Tibial artery (tissue), 4 donors: ENCODE results near the gene FAAH.

Experiments used
- DNase-seq, 2 donors: peaks; one replicate each; pipeline ENCODE4 v3.0.0-alpha.2; 2019
- H3K27ac ChIP-seq, 2 donors: fragments of 200-600 bp; sonication (generic) in 1 of 2; 1 replicate in 1 of 2; 2 replicates in 1 of 2; pipeline ENCODE4 v1.5.1; 2018 to 2019; ENCODE audit warnings: mild to moderate bottlenecking in 1 of 2
- H3K27me3 ChIP-seq, 2 donors: fragments of 200-600 bp; sonication (generic) in 1 of 2; one replicate each; pipeline versions ENCODE4 v1.5.1 to v1.6.0; 2016 to 2019
- H3K36me3 ChIP-seq, 3 donors: fragments of 200-600 bp; sonication (generic) in 2 of 3; one replicate each; pipeline ENCODE4 v1.5.1; 2016 to 2019; ENCODE audit warnings: mild to moderate bottlenecking in 2 of 3
- H3K4me1 ChIP-seq, 4 donors: fragments of 200-600 bp; sonication (generic) in 2 of 4; 1 replicate in 3 of 4; 2 replicates in 1 of 4; pipeline ENCODE4 v1.5.1; 2016 to 2019
- H3K4me3 ChIP-seq, 2 donors: fragments of 200-600 bp; sonication (generic) in 1 of 2; 1 replicate in 1 of 2; 2 replicates in 1 of 2; pipeline ENCODE4 v1.5.1; 2018 to 2019; ENCODE audit warnings: mild to moderate bottlenecking in 2 of 2
- H3K9me3 ChIP-seq, 3 donors: fragments of 200-600 bp; sonication (generic) in 1 of 3; one replicate each; pipeline ENCODE4 v1.5.1; 2016 to 2019
- CTCF ChIP-seq, 2 experiments: fragments of 200-600 bp in 1 of 2; fragments of 450-650 bp in 1 of 2; IDR thresholded peaks; one replicate each; pipeline ENCODE4 v1.5.1; 2017 to 2019; ENCODE audit warnings: antibody characterized with exemption in 2 of 2, mild to moderate bottlenecking in 1 of 2, moderate library complexity in 1 of 2
- intact Hi-C: fragments of 100-400 bp; cut with DNase I; formaldehyde crosslinking; loops from one replicate; pipeline ENCODE4 v1.15.0; 2023; ENCODE audit warnings: low total_unique reads

FAAH gene

DNA sequence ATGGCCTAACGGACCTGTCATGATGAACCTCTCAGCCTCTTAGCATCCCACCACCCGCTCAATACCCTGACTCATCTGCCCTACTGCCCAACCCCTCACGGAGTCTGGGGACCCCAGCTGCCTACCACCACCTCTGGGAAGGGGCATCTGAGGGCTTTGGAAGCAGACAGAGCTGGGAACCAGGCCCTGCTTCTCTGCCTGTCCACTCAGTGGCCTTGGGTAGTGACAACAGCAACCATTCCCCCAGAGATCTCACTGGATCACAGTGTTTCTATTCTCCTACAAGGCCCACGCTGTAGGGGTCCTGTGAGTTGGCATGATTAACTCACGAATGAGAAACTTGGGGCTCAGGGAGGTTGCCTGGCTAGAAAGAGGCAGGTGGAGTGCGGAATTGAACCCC, 63.1 kb downstream of the FAAH start:
- Histone ChIP-seq H3K27me3 (peaks cover 0 to 53% of the 10 kb centered on the region in 2 donors), H3K36me3 (no peaks in the 10 kb centered on the region), H3K9me3 (no peaks in the 10 kb centered on the region), H3K4me1 (no peaks in the 10 kb centered on the region), H3K27ac (no peak overlapping the region), H3K4me3 (no peak overlapping the region)
- DNase-seq: no peak
- intact Hi-C loops: no loop called here
- TF ChIP-seq CTCF (IDR thresholded peaks at IDR 0.05): no peak

GRCh38 chr1:46458190-46458589, 64.1 kb downstream of the FAAH start:
- intact Hi-C loops: no loop called here
- H3K4me3 ChIP-seq: no peak overlapping the region
- H3K4me1 ChIP-seq: no peaks in the 10 kb centered on the region
- TF ChIP-seq CTCF (IDR thresholded peaks at IDR 0.05): no peak
- no peaks in the 10 kb centered on the region for H3K9me3 ChIP-seq
- H3K36me3 ChIP-seq: no peaks in the 10 kb centered on the region
- H3K27me3 ChIP-seq: peaks cover 0 to 43% of the 10 kb centered on the region in 2 donors
- no peak overlapping the region for H3K27ac ChIP-seq
- no peak for DNase-seq

GRCh38 chr1:46458846-46459245, 64.7 kb downstream of the FAAH start:
- no peak for TF ChIP-seq CTCF (IDR thresholded peaks at IDR 0.05)
- H3K27me3 ChIP-seq: peaks cover 0 to 36% of the 10 kb centered on the region in 2 donors

DNA sequence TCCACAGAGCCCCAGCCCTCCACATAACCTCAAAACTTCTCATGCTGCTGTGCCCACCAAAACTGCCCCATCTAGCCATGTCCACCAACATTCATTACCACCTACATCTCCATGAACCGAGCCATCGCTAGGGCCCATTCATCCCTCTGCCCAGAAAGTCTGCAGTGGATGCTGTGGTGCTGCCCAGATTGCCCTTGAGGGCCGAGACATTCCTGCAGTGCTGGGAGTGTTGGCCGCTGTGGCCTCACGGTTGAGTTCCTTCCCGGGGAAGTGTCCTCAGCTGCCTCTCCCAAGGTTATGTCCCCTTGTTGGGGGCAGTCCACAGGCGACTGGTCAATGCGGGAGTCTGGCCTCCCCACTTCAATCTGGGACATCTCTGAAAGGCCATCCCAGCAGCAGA, 65.2 kb downstream of the FAAH start:
- intact Hi-C loops: no loop called here
- Histone ChIP-seq H3K4me1 (no peaks in the 10 kb centered on the region), H3K4me3 (no peak overlapping the region), H3K27ac (no peak overlapping the region), H3K36me3 (no peaks in the 10 kb centered on the region), H3K27me3 (peaks cover 0 to 35% of the 10 kb centered on the region in 2 donors), H3K9me3 (no peaks in the 10 kb centered on the region)
- TF ChIP-seq CTCF (IDR thresholded peaks at IDR 0.05): no peak
- DNase-seq: no peak

More at GRCh38 chr1:46458846-46459245, 64.7 kb downstream of the FAAH start:
- H3K4me1 ChIP-seq: no peaks in the 10 kb centered on the region
- DNase-seq: no peak
- H3K4me3 ChIP-seq: no peak overlapping the region
- intact Hi-C loops: no loop called here
- H3K36me3 ChIP-seq: no peaks in the 10 kb centered on the region
- H3K27ac ChIP-seq: no peak overlapping the region
- H3K9me3 ChIP-seq: no peaks in the 10 kb centered on the region

- no peak overlapping the region for H3K4me3 ChIP-seq
- H3K36me3 ChIP-seq: no peaks in the 10 kb centered on the region
- no peaks in the 10 kb centered on the region for H3K9me3 ChIP-seq
- no peak overlapping the region for H3K27ac ChIP-seq
- intact Hi-C loops: no loop called here
- peaks cover 0 to 21% of the 10 kb centered on the region in 2 donors for H3K27me3 ChIP-seq
- no peak for TF ChIP-seq CTCF (IDR thresholded peaks at IDR 0.05)
- peaks cover 0 to 2% (median 1%) of the 10 kb centered on the region in 4 donors for H3K4me1 ChIP-seq
- DNase-seq: no peak
Measured at GRCh38 chr1:46461017-46461808, 67.1 kb downstream of the FAAH start.
